HL-60 (cell line): ENCODE results near the gene SLC28A2.

Experiments used
- POLR2AphosphoS5 ChIP-seq: IDR thresholded peaks from 2 replicates; pipeline ENCODE4 v1.6.1; 2012; ENCODE audit warnings: low read depth
- TF ChIP-seq, protein P1 (sequence below): IDR thresholded peaks from one replicate; pipeline ENCODE4 v1.5.1; 2011; ENCODE audit warnings: low read length, control low read depth, inconsistent platforms; ENCODE audit not compliant: insufficient read depth
- TF ChIP-seq, protein P2 (sequence below): IDR thresholded peaks from 2 replicates; pipeline ENCODE4 v1.6.1; 2012; ENCODE audit warnings: low read depth; ENCODE audit not compliant: insufficient replicate concordance

DNA sequence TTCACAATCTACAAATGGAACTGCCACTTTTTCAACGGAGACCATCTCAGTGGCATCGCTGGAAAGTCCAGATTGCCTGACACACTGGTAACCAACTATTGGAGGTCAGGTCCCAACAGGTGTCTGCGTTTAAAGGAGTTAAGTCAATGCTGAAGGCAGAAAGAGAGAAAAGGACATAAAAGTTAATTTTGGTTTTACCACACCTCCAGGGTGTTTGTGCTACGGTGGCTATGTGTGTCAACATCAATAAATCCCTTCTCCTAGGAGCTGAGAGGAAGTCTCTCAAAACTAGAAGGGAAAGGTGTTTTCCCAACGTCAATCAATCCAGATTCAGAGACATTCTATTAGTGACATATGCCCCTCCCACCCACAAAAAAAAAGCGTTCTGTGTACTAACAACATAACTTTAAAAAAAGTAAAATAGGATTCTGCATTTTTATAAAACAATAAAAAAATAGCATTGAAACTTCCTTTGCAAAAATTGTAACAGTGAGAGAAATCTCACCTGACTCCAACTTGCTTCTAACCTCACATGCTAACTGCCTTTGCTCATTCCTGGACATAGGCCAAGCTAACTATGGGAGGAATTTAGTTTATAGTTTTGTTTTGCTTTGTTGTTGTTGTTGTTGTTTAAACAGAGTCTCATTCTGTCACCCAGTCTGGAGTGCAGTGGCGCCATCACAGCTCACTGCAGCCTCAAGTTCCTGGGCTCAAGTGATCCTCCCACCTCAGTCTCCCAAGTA, 67.6 kb downstream of the SLC28A2 start:
- TF ChIP-seq, protein P1, sequence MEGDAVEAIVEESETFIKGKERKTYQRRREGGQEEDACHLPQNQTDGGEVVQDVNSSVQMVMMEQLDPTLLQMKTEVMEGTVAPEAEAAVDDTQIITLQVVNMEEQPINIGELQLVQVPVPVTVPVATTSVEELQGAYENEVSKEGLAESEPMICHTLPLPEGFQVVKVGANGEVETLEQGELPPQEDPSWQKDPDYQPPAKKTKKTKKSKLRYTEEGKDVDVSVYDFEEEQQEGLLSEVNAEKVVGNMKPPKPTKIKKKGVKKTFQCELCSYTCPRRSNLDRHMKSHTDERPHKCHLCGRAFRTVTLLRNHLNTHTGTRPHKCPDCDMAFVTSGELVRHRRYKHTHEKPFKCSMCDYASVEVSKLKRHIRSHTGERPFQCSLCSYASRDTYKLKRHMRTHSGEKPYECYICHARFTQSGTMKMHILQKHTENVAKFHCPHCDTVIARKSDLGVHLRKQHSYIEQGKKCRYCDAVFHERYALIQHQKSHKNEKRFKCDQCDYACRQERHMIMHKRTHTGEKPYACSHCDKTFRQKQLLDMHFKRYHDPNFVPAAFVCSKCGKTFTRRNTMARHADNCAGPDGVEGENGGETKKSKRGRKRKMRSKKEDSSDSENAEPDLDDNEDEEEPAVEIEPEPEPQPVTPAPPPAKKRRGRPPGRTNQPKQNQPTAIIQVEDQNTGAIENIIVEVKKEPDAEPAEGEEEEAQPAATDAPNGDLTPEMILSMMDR, result no peak
- TF ChIP-seq, protein P2, sequence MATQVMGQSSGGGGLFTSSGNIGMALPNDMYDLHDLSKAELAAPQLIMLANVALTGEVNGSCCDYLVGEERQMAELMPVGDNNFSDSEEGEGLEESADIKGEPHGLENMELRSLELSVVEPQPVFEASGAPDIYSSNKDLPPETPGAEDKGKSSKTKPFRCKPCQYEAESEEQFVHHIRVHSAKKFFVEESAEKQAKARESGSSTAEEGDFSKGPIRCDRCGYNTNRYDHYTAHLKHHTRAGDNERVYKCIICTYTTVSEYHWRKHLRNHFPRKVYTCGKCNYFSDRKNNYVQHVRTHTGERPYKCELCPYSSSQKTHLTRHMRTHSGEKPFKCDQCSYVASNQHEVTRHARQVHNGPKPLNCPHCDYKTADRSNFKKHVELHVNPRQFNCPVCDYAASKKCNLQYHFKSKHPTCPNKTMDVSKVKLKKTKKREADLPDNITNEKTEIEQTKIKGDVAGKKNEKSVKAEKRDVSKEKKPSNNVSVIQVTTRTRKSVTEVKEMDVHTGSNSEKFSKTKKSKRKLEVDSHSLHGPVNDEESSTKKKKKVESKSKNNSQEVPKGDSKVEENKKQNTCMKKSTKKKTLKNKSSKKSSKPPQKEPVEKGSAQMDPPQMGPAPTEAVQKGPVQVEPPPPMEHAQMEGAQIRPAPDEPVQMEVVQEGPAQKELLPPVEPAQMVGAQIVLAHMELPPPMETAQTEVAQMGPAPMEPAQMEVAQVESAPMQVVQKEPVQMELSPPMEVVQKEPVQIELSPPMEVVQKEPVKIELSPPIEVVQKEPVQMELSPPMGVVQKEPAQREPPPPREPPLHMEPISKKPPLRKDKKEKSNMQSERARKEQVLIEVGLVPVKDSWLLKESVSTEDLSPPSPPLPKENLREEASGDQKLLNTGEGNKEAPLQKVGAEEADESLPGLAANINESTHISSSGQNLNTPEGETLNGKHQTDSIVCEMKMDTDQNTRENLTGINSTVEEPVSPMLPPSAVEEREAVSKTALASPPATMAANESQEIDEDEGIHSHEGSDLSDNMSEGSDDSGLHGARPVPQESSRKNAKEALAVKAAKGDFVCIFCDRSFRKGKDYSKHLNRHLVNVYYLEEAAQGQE, result no peak
- TF ChIP-seq POLR2AphosphoS5, result no peak
